PFSK-1 (cell line): ENCODE measurements around the gene DDX47.

Source experiments
- FOXP2 ChIP-seq: optimal IDR thresholded peaks from 2 replicates; pipeline ENCODE3; 2011; ENCODE audit warnings: borderline replicate concordance, control low read depth, inconsistent platforms; ENCODE audit not compliant: insufficient read depth; ENCODE audit errors: extremely low read length, extremely low read depth
- POLR2AphosphoS5 ChIP-seq: IDR thresholded peaks from 2 replicates; pipeline ENCODE4 v1.6.1; 2012; ENCODE audit warnings: low read depth, mild to moderate bottlenecking, control low read depth, low read length, moderate library complexity
- REST ChIP-seq, 2 experiments: IDR thresholded peaks; 2 replicates each; pipeline versions ENCODE4 v1.6.1 to v1.8.0; 2011 to 2012; ENCODE audit warnings: low read depth in 2 of 2, low read length in 2 of 2, control low read depth in 1 of 2, inconsistent platforms in 1 of 2, mild to moderate bottlenecking in 1 of 2, moderate library complexity in 1 of 2; ENCODE audit not compliant: insufficient read depth in 1 of 2
- SIN3A ChIP-seq: IDR thresholded peaks from 2 replicates; pipeline ENCODE4 v1.6.1; 2012; ENCODE audit warnings: mild to moderate bottlenecking, low read length, moderate library complexity, borderline replicate concordance; ENCODE audit not compliant: insufficient read depth
- TAF1 ChIP-seq: IDR thresholded peaks from 2 replicates; pipeline ENCODE4 v1.6.1; 2012; ENCODE audit warnings: low read length, control low read depth, borderline replicate concordance; ENCODE audit not compliant: insufficient read depth

DDX47 gene

GRCh38 chr12:12864243-12864642, 51.1 kb downstream of the DDX47 start:
- TF ChIP-seq POLR2AphosphoS5 (no peak), SIN3A (no peak), REST (IDR thresholded peaks at IDR 0.05; ENCODE audit: insufficient read depth in 1 of 2, low read depth in 2 of 2, low read length in 2 of 2) (no peak), TAF1 (no peak), FOXP2 (no peak)

GRCh38 chr12:12868477-12869235, 55.5 kb downstream of the DDX47 start:
- TF ChIP-seq REST (IDR thresholded peaks at IDR 0.05; ENCODE audit: insufficient read depth in 1 of 2, low read depth in 2 of 2, low read length in 2 of 2), result no peak
- no peak for TF ChIP-seq POLR2AphosphoS5
- TF ChIP-seq FOXP2, result no peak
- TF ChIP-seq TAF1, result no peak
- no peak for TF ChIP-seq SIN3A

GRCh38 chr12:12870465-12870864, 57.3 kb downstream of the DDX47 start:
- TF ChIP-seq REST (IDR thresholded peaks at IDR 0.05; ENCODE audit: insufficient read depth in 1 of 2, low read depth in 2 of 2, low read length in 2 of 2) (no peak), TAF1 (no peak), SIN3A (no peak), FOXP2 (no peak), POLR2AphosphoS5 (no peak)

- TF ChIP-seq REST (IDR thresholded peaks at IDR 0.05; ENCODE audit: insufficient read depth in 1 of 2, low read depth in 2 of 2, low read length in 2 of 2), result no peak
- TF ChIP-seq POLR2AphosphoS5, result no peak
- no peak for TF ChIP-seq SIN3A
- no peak for TF ChIP-seq TAF1
- TF ChIP-seq FOXP2, result no peak
These were observed 58.5 kb downstream of the DDX47 start for GRCh38 chr12:12871587-12872138.
